ENCODE measurements around the gene MYLK. TPM values are rescaled to one million over a fixed set of nuclear protein-coding genes. Genes with fewer than 3 reads are reported as not detected.

The MYLK gene
- total RNA-seq, 4 donors from 2014 or later = 420 to 1,252 (median 768) TPM

GRCh38 chr3:123623346-123623880 lies 260.7 kb downstream of the MYLK start:
- peak overlapping the region; percentile 52 to 82 for H3K27ac ChIP-seq
- DNase-seq = no peak
- intact Hi-C loops (cut with DNase I; ENCODE audit: low total_unique reads) = no loop called here
- H3K27me3 ChIP-seq = no peaks in the 10 kb centered on the region
- H3K9me3 ChIP-seq = no peaks in the 10 kb centered on the region
- H3K4me3 ChIP-seq = no peak overlapping the region
- no peaks in the 10 kb centered on the region for H3K36me3 ChIP-seq
- no peak for TF ChIP-seq POLR2A (IDR thresholded peaks at IDR 0.05)
- no peak for TF ChIP-seq CTCF (IDR thresholded peaks at IDR 0.05)
- peaks cover 0 to 4% of the 10 kb centered on the region in 2 donors for H3K4me1 ChIP-seq

- intact Hi-C loops (cut with DNase I; ENCODE audit: low total_unique reads) = no loop called here
- Histone ChIP-seq H3K4me1 (peaks cover 0 to 4% of the 10 kb centered on the region in 2 donors), H3K27ac (peak overlapping the region; percentile 52 to 82), H3K36me3 (no peaks in the 10 kb centered on the region), H3K4me3 (no peak overlapping the region), H3K27me3 (no peaks in the 10 kb centered on the region), H3K9me3 (no peaks in the 10 kb centered on the region)
- DNase-seq = no peak
- no peak for TF ChIP-seq CTCF (IDR thresholded peaks at IDR 0.05)
- TF ChIP-seq POLR2A (IDR thresholded peaks at IDR 0.05) = no peak
Observed at GRCh38 chr3:123622766-123623165, 261.4 kb downstream of the MYLK start.

- no peak for DNase-seq
- H3K27ac ChIP-seq = peak overlapping the region; percentile 82 to 84
- no peak for TF ChIP-seq POLR2A (IDR thresholded peaks at IDR 0.05)
- no peaks in the 10 kb centered on the region for H3K27me3 ChIP-seq
- no peak overlapping the region for H3K4me3 ChIP-seq
- intact Hi-C loops (cut with DNase I; ENCODE audit: low total_unique reads) = no loop called here
- H3K9me3 ChIP-seq = no peaks in the 10 kb centered on the region
- H3K4me1 ChIP-seq = peaks cover 0 to 4% of the 10 kb centered on the region in 2 donors
- H3K36me3 ChIP-seq = no peaks in the 10 kb centered on the region
Observed at GRCh38 chr3:123621850-123622189, 262.3 kb downstream of the MYLK start.

GRCh38 chr3:123621186-123621849 lies 262.8 kb downstream of the MYLK start:
- no peak for TF ChIP-seq POLR2A (IDR thresholded peaks at IDR 0.05)
- TF ChIP-seq CTCF (IDR thresholded peaks at IDR 0.05) = no peak
- H3K27ac ChIP-seq = peak overlapping the region; percentile 82 to 84
- no peak for DNase-seq
- no peaks in the 10 kb centered on the region for H3K9me3 ChIP-seq
- H3K36me3 ChIP-seq = no peaks in the 10 kb centered on the region
- no peak overlapping the region for H3K4me3 ChIP-seq
- H3K27me3 ChIP-seq = no peaks in the 10 kb centered on the region
- peaks cover 0 to 4% of the 10 kb centered on the region in 2 donors for H3K4me1 ChIP-seq
- intact Hi-C loops (cut with DNase I; ENCODE audit: low total_unique reads) = no loop called here

- TF ChIP-seq POLR2A (IDR thresholded peaks at IDR 0.05) = peak; percentile 67 to 73
- TF ChIP-seq CTCF (IDR thresholded peaks at IDR 0.05) = no peak
- peak; percentile 54 to 78 for DNase-seq
- Histone ChIP-seq H3K27me3 (no peaks in the 10 kb centered on the region), H3K4me3 (peak overlapping the region; percentile 23 to 35), H3K9me3 (no peaks in the 10 kb centered on the region), H3K4me1 (peaks cover 0 to 4% of the 10 kb centered on the region in 2 donors), H3K36me3 (no peaks in the 10 kb centered on the region), H3K27ac (peak overlapping the region; percentile 82 to 84)
- intact Hi-C loops (cut with DNase I; ENCODE audit: low total_unique reads) = no loop called here
Observed at GRCh38 chr3:123620343-123620742, 263.8 kb downstream of the MYLK start.
